ENCODE measurements around the gene ZNF862. TPM values are rescaled to one million over a fixed set of nuclear protein-coding genes. Genes with fewer than 3 reads are reported as not detected.

Gene ZNF862
- total RNA-seq, 4 donors from 2014 or later, result 6.6 to 40.3 (median 18.6) TPM

- H3K36me3 ChIP-seq, result no peaks in the 10 kb centered on the region
- no peaks in the 10 kb centered on the region for H3K9me3 ChIP-seq
- ATAC-seq, result no peak
- WGBS, 2 donors (ENCODE audit: low coverage in 1 of 2), result 93% methylated on average over 12 of the region's 15 CpGs; no CpG with 5 or more reads in 1 of the 2 donors
- H3K4me1 ChIP-seq, result peaks cover 0 to 18% (median 0%) of the 10 kb centered on the region in 3 donors
- no peak overlapping the region for H3K27ac ChIP-seq
- TF ChIP-seq POLR2A (IDR thresholded peaks at IDR 0.05) (no peak), POLR2AphosphoS5 (IDR thresholded peaks at IDR 0.05) (no peak), EP300 (IDR thresholded peaks at IDR 0.05) (no peak), CTCF (IDR thresholded peaks at IDR 0.05) (no peak)
- peaks cover 53% of the 10 kb centered on the region for H3K27me3 ChIP-seq
- H3K4me3 ChIP-seq, result no peak overlapping the region
Observed at GRCh38 chr7:149792220-149792595, 46.0 kb upstream of the ZNF862 start.

GRCh38 chr7:149793261-149793660 is 44.9 kb upstream of the ZNF862 start:
- no peak for ATAC-seq
- H3K4me1 ChIP-seq, result peaks cover 0 to 9% (median 0%) of the 10 kb centered on the region in 3 donors
- no peak overlapping the region for H3K4me3 ChIP-seq
- no peaks in the 10 kb centered on the region for H3K9me3 ChIP-seq
- H3K27me3 ChIP-seq, result peaks cover 43% of the 10 kb centered on the region
- TF ChIP-seq CTCF (IDR thresholded peaks at IDR 0.05), result no peak
- TF ChIP-seq POLR2AphosphoS5 (IDR thresholded peaks at IDR 0.05), result no peak
- TF ChIP-seq EP300 (IDR thresholded peaks at IDR 0.05), result no peak
- TF ChIP-seq POLR2A (IDR thresholded peaks at IDR 0.05), result no peak
- H3K36me3 ChIP-seq, result no peaks in the 10 kb centered on the region
- whole genome bisulfite sequencing, 2 donors (ENCODE audit: low coverage in 1 of 2), result no CpG with 5 or more reads among the region's 10 CpGs
- H3K27ac ChIP-seq, result no peak overlapping the region

GRCh38 chr7:149794661-149795060 is 43.5 kb upstream of the ZNF862 start:
- Histone ChIP-seq H3K4me3 (no peak overlapping the region), H3K27me3 (peaks cover 29% of the 10 kb centered on the region), H3K27ac (no peak overlapping the region), H3K4me1 (peaks cover 0 to 8% (median 0%) of the 10 kb centered on the region in 3 donors), H3K9me3 (no peaks in the 10 kb centered on the region), H3K36me3 (no peaks in the 10 kb centered on the region)
- no peak for TF ChIP-seq CTCF (IDR thresholded peaks at IDR 0.05)
- TF ChIP-seq POLR2AphosphoS5 (IDR thresholded peaks at IDR 0.05), result no peak
- no peak for TF ChIP-seq EP300 (IDR thresholded peaks at IDR 0.05)
- no peak for TF ChIP-seq POLR2A (IDR thresholded peaks at IDR 0.05)
- WGBS, 2 donors (ENCODE audit: low coverage in 1 of 2), result 59% methylated on average over 4 of the region's 6 CpGs; no CpG with 5 or more reads in 1 of the 2 donors
- no peak for ATAC-seq

- WGBS, 2 donors (ENCODE audit: low coverage in 1 of 2), result 76% methylated on average over 3 of the region's 10 CpGs; no CpG with 5 or more reads in 1 of the 2 donors
- Histone ChIP-seq H3K9me3 (no peaks in the 10 kb centered on the region), H3K27me3 (peaks cover 24% of the 10 kb centered on the region), H3K36me3 (no peaks in the 10 kb centered on the region), H3K4me1 (peaks cover 0 to 4% (median 0%) of the 10 kb centered on the region in 3 donors), H3K4me3 (no peak overlapping the region), H3K27ac (no peak overlapping the region)
- TF ChIP-seq EP300 (IDR thresholded peaks at IDR 0.05), result no peak
- no peak for TF ChIP-seq CTCF (IDR thresholded peaks at IDR 0.05)
- TF ChIP-seq POLR2AphosphoS5 (IDR thresholded peaks at IDR 0.05), result no peak
- TF ChIP-seq POLR2A (IDR thresholded peaks at IDR 0.05), result no peak
- ATAC-seq, result no peak
Observed at GRCh38 chr7:149795126-149795525, 43.0 kb upstream of the ZNF862 start.

- no peak for ATAC-seq
- 80 to 90% methylated on average over 9 to 10 of the region's 19 CpGs for WGBS, 2 donors (ENCODE audit: low coverage in 1 of 2)
- TF ChIP-seq CTCF (IDR thresholded peaks at IDR 0.05), result no peak
- TF ChIP-seq EP300 (IDR thresholded peaks at IDR 0.05), result no peak
- TF ChIP-seq POLR2AphosphoS5 (IDR thresholded peaks at IDR 0.05), result no peak
- TF ChIP-seq POLR2A (IDR thresholded peaks at IDR 0.05), result no peak
- Histone ChIP-seq H3K9me3 (no peaks in the 10 kb centered on the region), H3K36me3 (no peaks in the 10 kb centered on the region), H3K27me3 (peaks cover 12% of the 10 kb centered on the region), H3K4me1 (no peaks in the 10 kb centered on the region), H3K4me3 (no peak overlapping the region), H3K27ac (no peak overlapping the region)
Observed at GRCh38 chr7:149796287-149796860, 41.8 kb upstream of the ZNF862 start.

Measured in gastroesophageal sphincter (tissue), 4 donors.